Right atrium auricular region (tissue), 2 donors: ENCODE data around the gene ACVR1B. TPM values are rescaled to one million over a fixed set of nuclear protein-coding genes. Genes with fewer than 3 reads are reported as not detected.

Source experiments
- DNase-seq: peaks from one replicate; pipeline ENCODE4 v3.0.0-alpha.2; 2019; ENCODE audit warnings: low spot score
- H3K27ac ChIP-seq, 2 donors: fragments of 200-600 bp; sonication (generic); 1 replicate in 1 of 2; 2 replicates in 1 of 2; pipeline ENCODE4 v1.5.1; 2016 to 2019
- H3K27me3 ChIP-seq, 2 donors: fragments of 200-600 bp; sonication (generic); one replicate each; pipeline versions ENCODE4 v1.5.1 to v1.6.0; 2017 to 2019
- H3K36me3 ChIP-seq: fragments of 200-600 bp; sonication (generic); one replicate; pipeline ENCODE4 v1.5.1; 2016
- H3K4me1 ChIP-seq, 2 donors: fragments of 200-600 bp; sonication (generic); one replicate each; pipeline versions ENCODE4 v1.5.1 to v1.6.0; 2017 to 2019
- H3K4me3 ChIP-seq, 2 donors: fragments of 200-600 bp; sonication (generic); 1 replicate in 1 of 2; 2 replicates in 1 of 2; pipeline ENCODE4 v1.5.1; 2017 to 2019; ENCODE audit warnings: mild to moderate bottlenecking in 1 of 2, moderate library complexity in 1 of 2
- H3K9me3 ChIP-seq, 2 donors: fragments of 200-600 bp; sonication (generic); one replicate each; pipeline ENCODE4 v1.5.1; 2019
- total RNA-seq, 2 donors: library from RNA; depleted of rRNA; stranded (reverse); fragments of >200 nt; gene quantifications; one replicate each; pipeline ENCODE4 v1.1.0, GENCODE V29; 2016
- TF ChIP-seq, protein P1 (sequence below), 2 donors: fragments of 200-600 bp; sonication (generic); IDR thresholded peaks; one replicate each; pipeline ENCODE4 v1.5.1; 2019; ENCODE audit warnings: antibody characterized with exemption in 2 of 2

The ACVR1B gene
- 10 to 100 TPM in 1 of 2 donors, 1 to 10 TPM in 1; 8.2 to 12.5 TPM for total RNA-seq

DNA sequence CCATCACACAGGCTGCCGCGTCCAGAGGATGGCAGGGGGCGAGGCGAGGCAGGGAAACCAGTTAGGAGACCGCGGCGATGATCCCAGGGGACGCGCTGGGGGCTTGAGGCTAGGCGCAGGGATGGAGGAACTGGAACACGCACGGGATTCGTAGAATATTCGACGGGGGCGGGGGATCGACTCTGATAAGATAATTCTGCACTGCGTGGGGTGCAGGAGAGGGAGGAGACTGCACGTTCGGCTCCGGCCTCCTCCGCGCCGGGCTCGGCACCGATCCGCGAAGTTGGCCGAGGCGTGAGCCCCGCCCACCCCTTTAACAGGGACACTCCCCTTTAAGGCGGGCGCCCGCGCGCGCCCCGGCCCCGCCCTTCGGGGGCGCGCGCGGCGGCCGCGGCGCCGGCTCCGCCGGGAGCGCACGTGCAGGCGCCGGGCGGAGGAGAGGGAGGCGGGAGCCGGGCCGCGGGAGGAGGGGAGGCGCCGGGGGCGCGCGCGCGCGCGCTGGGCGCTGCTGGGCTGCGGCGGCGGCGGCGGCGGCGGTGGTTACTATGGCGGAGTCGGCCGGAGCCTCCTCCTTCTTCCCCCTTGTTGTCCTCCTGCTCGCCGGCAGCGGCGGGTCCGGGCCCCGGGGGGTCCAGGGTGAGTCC, at the start of gene ACVR1B:
ACVR1B (plus strand) TSS at position 501 of the 644 bp plus-strand sequence; CDS start at position 546, 45 bp downstream.
- peaks cover 0 to 50% of the 10 kb centered on the region in 2 donors for H3K4me1 ChIP-seq
- no peaks in the 10 kb centered on the region for H3K27me3 ChIP-seq

DNA sequence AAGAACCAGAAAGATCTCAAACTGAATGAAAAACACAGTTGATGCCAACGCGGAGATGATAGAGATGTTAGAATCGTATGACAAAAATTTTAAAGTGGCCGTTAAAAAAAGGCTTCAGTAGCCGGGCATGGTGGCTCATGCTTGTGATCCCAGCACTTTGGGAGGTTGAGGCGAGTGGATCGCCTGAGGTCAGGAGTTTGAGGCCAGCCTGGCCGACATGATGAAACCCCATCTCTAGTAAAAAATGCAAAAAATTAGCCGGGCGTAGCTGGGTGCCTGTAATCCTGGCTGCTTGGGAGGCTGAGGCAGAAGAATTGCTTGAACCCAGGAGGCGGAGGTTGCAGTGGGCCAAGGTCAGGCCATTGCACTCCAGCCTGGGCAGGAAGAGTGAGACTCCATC, 49.6 kb upstream of the ACVR1B start:
- Histone ChIP-seq H3K27me3 (no peaks in the 10 kb centered on the region), H3K4me1 (peaks cover 0 to 29% of the 10 kb centered on the region in 2 donors), H3K27ac (no peak overlapping the region), H3K9me3 (peaks cover 0 to 3% of the 10 kb centered on the region in 2 donors), H3K36me3 (no peaks in the 10 kb centered on the region), H3K4me3 (no peak overlapping the region)
- TF ChIP-seq, protein P1, sequence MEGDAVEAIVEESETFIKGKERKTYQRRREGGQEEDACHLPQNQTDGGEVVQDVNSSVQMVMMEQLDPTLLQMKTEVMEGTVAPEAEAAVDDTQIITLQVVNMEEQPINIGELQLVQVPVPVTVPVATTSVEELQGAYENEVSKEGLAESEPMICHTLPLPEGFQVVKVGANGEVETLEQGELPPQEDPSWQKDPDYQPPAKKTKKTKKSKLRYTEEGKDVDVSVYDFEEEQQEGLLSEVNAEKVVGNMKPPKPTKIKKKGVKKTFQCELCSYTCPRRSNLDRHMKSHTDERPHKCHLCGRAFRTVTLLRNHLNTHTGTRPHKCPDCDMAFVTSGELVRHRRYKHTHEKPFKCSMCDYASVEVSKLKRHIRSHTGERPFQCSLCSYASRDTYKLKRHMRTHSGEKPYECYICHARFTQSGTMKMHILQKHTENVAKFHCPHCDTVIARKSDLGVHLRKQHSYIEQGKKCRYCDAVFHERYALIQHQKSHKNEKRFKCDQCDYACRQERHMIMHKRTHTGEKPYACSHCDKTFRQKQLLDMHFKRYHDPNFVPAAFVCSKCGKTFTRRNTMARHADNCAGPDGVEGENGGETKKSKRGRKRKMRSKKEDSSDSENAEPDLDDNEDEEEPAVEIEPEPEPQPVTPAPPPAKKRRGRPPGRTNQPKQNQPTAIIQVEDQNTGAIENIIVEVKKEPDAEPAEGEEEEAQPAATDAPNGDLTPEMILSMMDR (IDR thresholded peaks at IDR 0.05): no peak
- no peak for DNase-seq

More for the DNA sequence above, at the start of gene ACVR1B:
- TF ChIP-seq, protein P1 (IDR thresholded peaks at IDR 0.05): peak in 1 of 2 donors; percentile 10
- H3K9me3 ChIP-seq: no peaks in the 10 kb centered on the region
- peak within 1 kb of the TSS; percentile 91 to 99 for H3K4me3 ChIP-seq
- peak; percentile 91 for DNase-seq
- no peaks in the 10 kb centered on the region for H3K36me3 ChIP-seq
- H3K27ac ChIP-seq: peak within 1 kb of the TSS; percentile 89 to 93

- no peak overlapping the region for H3K4me3 ChIP-seq
- TF ChIP-seq, protein P1 (IDR thresholded peaks at IDR 0.05): no peak
- no peak for DNase-seq
- H3K27ac ChIP-seq: peak overlapping the region; percentile 82 to 90
- H3K36me3 ChIP-seq: no peaks in the 10 kb centered on the region
- peaks cover 0 to 3% of the 10 kb centered on the region in 2 donors for H3K9me3 ChIP-seq
- H3K4me1 ChIP-seq: peaks cover 0 to 45% of the 10 kb centered on the region in 2 donors
- no peaks in the 10 kb centered on the region for H3K27me3 ChIP-seq
Observed at GRCh38 chr12:51904951-51905470, 46.5 kb upstream of the ACVR1B start.

DNA sequence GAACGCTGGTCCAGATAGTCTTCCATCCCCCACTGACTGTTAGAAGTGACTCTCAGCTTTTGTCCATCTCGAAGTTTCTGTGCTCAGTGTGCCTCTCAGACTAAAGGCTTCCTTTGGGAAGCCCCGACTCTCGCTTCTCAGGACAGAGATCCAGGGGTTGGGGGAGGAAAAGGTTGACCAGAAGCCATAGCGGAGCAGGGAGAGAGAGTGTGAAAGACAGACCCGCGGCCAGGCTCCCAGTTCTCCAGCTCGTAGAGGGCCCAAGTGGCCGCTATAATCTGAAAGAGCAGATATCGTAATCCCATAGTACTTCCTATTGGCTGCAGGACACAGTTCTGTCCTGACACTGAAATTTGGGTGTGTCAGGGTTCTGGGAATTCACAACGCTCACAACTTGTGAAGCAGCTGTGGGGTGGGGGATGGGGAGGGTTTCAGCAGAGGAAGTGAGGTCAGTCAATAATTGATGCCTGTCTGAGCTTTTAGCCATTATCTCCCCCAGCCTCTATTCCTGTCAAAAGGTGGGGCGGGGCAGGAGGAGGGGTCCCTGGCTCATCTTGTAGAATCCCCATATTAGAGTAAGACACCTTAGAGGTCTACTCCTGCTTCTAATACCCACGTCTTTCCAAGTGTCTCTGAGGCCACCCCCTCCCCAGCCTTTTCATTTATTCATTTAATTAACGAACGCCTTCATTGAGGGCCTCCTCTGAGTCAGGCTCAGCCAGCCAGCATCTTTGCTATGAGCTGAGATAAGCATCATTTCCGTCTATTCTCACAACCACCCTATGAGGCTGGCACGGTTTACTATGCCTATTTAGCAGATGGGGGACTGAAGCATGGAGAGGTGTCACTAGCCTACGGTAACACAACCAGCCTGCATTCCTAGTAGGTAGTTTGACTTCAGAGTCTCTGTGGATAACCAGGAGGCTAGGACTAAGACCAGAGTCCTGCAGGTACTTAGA, 45.7 kb upstream of the ACVR1B start:
- no peaks in the 10 kb centered on the region for H3K36me3 ChIP-seq
- peak overlapping the region in 1 of 2 donors; percentile 61 for H3K4me3 ChIP-seq
- peaks cover 0 to 3% of the 10 kb centered on the region in 2 donors for H3K9me3 ChIP-seq
- H3K27ac ChIP-seq: peak overlapping the region; percentile 82 to 90
- peak; percentile 94 for DNase-seq
- no peaks in the 10 kb centered on the region for H3K27me3 ChIP-seq
- peaks cover 0 to 53% of the 10 kb centered on the region in 2 donors for H3K4me1 ChIP-seq
- TF ChIP-seq, protein P1 (IDR thresholded peaks at IDR 0.05): no peak

- no peaks in the 10 kb centered on the region for H3K36me3 ChIP-seq
- peak overlapping the region; percentile 46 to 61 for H3K4me3 ChIP-seq
- peaks cover 0 to 61% of the 10 kb centered on the region in 2 donors for H3K4me1 ChIP-seq
- H3K27ac ChIP-seq: peak overlapping the region; percentile 82 to 90
- no peaks in the 10 kb centered on the region for H3K27me3 ChIP-seq
- no peak for DNase-seq
- peaks cover 0 to 3% of the 10 kb centered on the region in 2 donors for H3K9me3 ChIP-seq
- TF ChIP-seq, protein P1 (IDR thresholded peaks at IDR 0.05): no peak
Observed at GRCh38 chr12:51906430-51907082, 44.9 kb upstream of the ACVR1B start.
